HEK293T (cell line): ENCODE results near the gene PSKH1.

Source experiments
- CTCF ChIA-PET: fragments of 350-600 bp; formaldehyde crosslinking; extraction: SDS; loops from one replicate; lab custom pipeline; 2021; ENCODE audit warnings: antibody characterized with exemption, inconsistent platforms; lab: Yijun Ruan, JAX
- POLR2A ChIA-PET: fragments of 350-600 bp; formaldehyde crosslinking; extraction: SDS; loops from one replicate; lab custom pipeline; 2020; ENCODE audit warnings: antibody characterized with exemption, inconsistent platforms; lab: Yijun Ruan, JAX
- DNase-seq: peaks from one replicate; pipeline ENCODE4 v3.0.0; 2012; ENCODE audit warnings: mixed read lengths; ENCODE audit errors: extremely low spot score
- ARNT ChIP-seq: fragments of 450-650 bp; IDR thresholded peaks from 2 replicates; pipeline ENCODE4 v1.6.1; 2017; ENCODE audit warnings: mild to moderate bottlenecking
- BHLHE40 ChIP-seq: fragments of 450-650 bp; IDR thresholded peaks from 2 replicates; pipeline ENCODE4 v1.6.1; 2016; ENCODE audit warnings: mild to moderate bottlenecking, moderate library complexity, borderline replicate concordance
- CTBP1 ChIP-seq: fragments of 450-650 bp; IDR thresholded peaks from 2 replicates; pipeline ENCODE4 v1.6.1; 2016; ENCODE audit warnings: borderline replicate concordance
- ELF4 ChIP-seq: fragments of 450-650 bp; IDR thresholded peaks from 2 replicates; pipeline ENCODE4 v1.6.1; 2017; ENCODE audit warnings: antibody characterized with exemption
- FOXA1 ChIP-seq: fragments of 450-650 bp; IDR thresholded peaks from 2 replicates; pipeline ENCODE4 v1.6.1; 2016; ENCODE audit warnings: mild to moderate bottlenecking
- FOXK2 ChIP-seq: fragments of 450-650 bp; IDR thresholded peaks from 2 replicates; pipeline ENCODE4 v1.6.1; 2016; ENCODE audit warnings: mild to moderate bottlenecking
- FOXM1 ChIP-seq: fragments of 450-650 bp; IDR thresholded peaks from 2 replicates; pipeline ENCODE4 v1.6.1; 2017; ENCODE audit warnings: mild to moderate bottlenecking, borderline replicate concordance
- HDGF ChIP-seq: fragments of 450-650 bp; IDR thresholded peaks from 2 replicates; pipeline ENCODE4 v1.6.1; 2017; ENCODE audit warnings: antibody characterized with exemption, borderline replicate concordance
- L3MBTL2 ChIP-seq: fragments of 450-650 bp; conservative IDR thresholded peaks from 2 replicates; pipeline ENCODE4 v1.6.1; 2016; ENCODE audit warnings: mild to moderate bottlenecking
- LEF1 ChIP-seq: fragments of 450-650 bp; IDR thresholded peaks from 2 replicates; pipeline ENCODE4 v1.6.1; 2017; ENCODE audit warnings: mild to moderate bottlenecking, borderline replicate concordance
- NFRKB ChIP-seq: fragments of 450-650 bp; IDR thresholded peaks from 2 replicates; pipeline ENCODE4 v1.6.1; 2016; ENCODE audit warnings: mild to moderate bottlenecking, moderate library complexity
- SP1 ChIP-seq: fragments of 450-650 bp; IDR thresholded peaks from 2 replicates; pipeline ENCODE4 v1.6.1; 2017
- SUZ12 ChIP-seq: fragments of 450-650 bp; IDR thresholded peaks from 2 replicates; pipeline ENCODE4 v1.6.1; 2016; ENCODE audit warnings: mild to moderate bottlenecking
- TARDBP ChIP-seq: fragments of 450-650 bp; IDR thresholded peaks from 2 replicates; pipeline ENCODE4 v1.6.1; 2016
- ZNF384 ChIP-seq: fragments of 450-650 bp; IDR thresholded peaks from 2 replicates; pipeline ENCODE4 v1.6.1; 2016
- TF ChIP-seq, protein P1 (sequence below): fragments of 450-650 bp; IDR thresholded peaks from 2 replicates; pipeline ENCODE4 v1.6.1; 2016

Gene PSKH1

DNA sequence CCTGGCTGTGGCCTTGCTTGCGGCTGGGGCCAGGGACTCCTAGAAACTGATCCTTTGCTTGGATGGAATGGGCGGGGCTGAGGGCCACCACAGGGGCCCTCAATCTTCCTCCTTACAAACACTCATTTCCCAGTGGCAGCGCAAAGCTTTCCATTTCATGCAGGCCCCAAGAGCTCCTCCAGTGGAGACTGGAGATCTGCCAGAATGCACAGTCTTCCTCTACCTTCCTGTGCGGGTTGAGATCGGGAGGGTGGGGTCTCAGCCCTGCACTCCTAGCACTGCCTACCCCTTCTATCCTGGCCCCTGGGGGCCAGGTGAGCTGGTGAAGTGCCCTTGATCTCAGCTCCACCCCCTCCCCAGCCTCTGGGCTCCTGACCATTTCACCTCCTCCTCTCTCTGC, 6.7 kb upstream of the PSKH1 start:
- no peak for TF ChIP-seq L3MBTL2
- TF ChIP-seq TARDBP = no peak
- TF ChIP-seq SUZ12 = no peak
- TF ChIP-seq LEF1 = no peak
- TF ChIP-seq FOXM1 = no peak
- no peak for TF ChIP-seq NFRKB
- TF ChIP-seq HDGF = no peak
- no peak for TF ChIP-seq ELF4
- no peak for TF ChIP-seq SP1
- no peak for TF ChIP-seq FOXK2
- DNase-seq = no peak
- ChIA-PET CTCF (interaction anchor here (0.8 kb wide), 1 partner anchor 13 kb away, joined by 3 read pairs; the partner anchor contains the start of gene EDC4), POLR2A (interaction anchor here (0.8 to 1.2 kb wide), 3 partner anchors 11 to 226 kb away, joined by 3 to 4 read pairs (median 3); partner anchors contain the start of genes ACD, DDX28, DUS2 and PARD6A)

DNA sequence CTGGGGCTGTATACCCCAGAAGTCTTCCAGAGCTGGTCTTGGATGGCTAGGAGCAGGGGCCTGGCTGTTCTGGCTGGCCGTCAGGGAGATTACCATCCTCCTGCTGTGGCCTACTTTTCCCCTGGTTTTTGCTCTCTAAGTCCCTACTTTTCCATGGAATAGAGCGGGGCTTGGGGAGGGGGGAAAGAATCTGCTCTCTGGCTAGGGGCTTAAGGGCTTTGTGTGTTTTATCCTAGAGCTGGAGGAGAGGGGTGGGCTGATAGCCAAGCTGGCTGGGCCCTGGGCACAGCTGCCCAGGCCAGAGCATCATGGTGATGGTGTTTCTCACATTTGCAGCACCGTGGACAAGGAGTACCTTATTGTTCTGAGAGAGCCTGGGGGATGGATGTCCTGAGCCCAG, 4.7 kb upstream of the PSKH1 start:
- TF ChIP-seq L3MBTL2 (no peak), FOXM1 (no peak), ARNT (no peak), ZNF384 (no peak), SUZ12 (no peak), ELF4 (no peak), FOXK2 (no peak), LEF1 (no peak), FOXA1 (no peak)
- TF ChIP-seq, protein P1, sequence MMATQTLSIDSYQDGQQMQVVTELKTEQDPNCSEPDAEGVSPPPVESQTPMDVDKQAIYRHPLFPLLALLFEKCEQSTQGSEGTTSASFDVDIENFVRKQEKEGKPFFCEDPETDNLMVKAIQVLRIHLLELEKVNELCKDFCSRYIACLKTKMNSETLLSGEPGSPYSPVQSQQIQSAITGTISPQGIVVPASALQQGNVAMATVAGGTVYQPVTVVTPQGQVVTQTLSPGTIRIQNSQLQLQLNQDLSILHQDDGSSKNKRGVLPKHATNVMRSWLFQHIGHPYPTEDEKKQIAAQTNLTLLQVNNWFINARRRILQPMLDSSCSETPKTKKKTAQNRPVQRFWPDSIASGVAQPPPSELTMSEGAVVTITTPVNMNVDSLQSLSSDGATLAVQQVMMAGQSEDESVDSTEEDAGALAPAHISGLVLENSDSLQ = no peak
- DNase-seq = no peak
- POLR2A ChIA-PET = interaction anchor here (0.9 kb wide), 1 partner anchor 10 kb away, joined by 3 read pairs; no protein-coding TSS in a partner anchor
- CTCF ChIA-PET = interaction anchor here (0.6 kb wide), 1 partner anchor 72 kb away, joined by 3 read pairs; no protein-coding TSS in a partner anchor

- ChIA-PET POLR2A (interaction anchor here (0.8 to 1.6 kb wide), 7 partner anchors 9 to 359 kb away, joined by 3 to 6 read pairs (median 4); no protein-coding TSS in a partner anchor), CTCF (no interaction called here)
- TF ChIP-seq L3MBTL2 (no peak; the same call in 1 of the 2 replicates), BHLHE40 (no peak), ELF4 (no peak), FOXA1 (no peak), LEF1 (no peak), SUZ12 (no peak), TARDBP (no peak), NFRKB (no peak), CTBP1 (no peak), SP1 (no peak), ZNF384 (no peak), ARNT (no peak), FOXK2 (no peak), FOXM1 (no peak), HDGF (no peak)
- TF ChIP-seq, protein P1 = no peak
- no peak for DNase-seq
Measured at GRCh38 chr16:67892375-67892774, 679 bp upstream of the PSKH1 start.

GRCh38 chr16:67893743-67894399, 817 bp downstream of the PSKH1 start:
- CTCF ChIA-PET = no interaction called here

DNA sequence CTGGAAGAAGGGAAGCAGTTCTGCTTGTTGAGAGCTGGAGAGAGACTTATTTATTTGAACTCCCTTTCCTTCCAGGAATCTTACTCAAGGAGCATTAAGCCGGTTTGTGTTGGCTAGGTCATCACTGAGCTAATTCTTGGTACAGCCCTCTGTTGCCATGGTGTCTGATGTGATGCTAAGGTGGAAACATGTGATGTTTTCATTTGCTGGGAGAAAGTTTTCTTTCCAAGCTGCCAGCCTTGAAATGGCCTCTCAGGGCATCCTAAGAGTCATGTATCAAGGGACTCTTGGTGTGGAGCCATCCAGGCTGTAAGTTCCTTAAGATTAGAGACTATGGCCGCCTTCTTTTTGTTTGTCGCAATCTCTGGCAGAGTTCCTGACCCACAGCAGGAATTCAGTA, 4.2 kb downstream of the PSKH1 start:
- ChIA-PET POLR2A (interaction anchor here (0.8 to 1.0 kb wide), 2 partner anchors 11 to 13 kb away, joined by 3 to 4 read pairs; partner anchors contain the start of gene NRN1L), CTCF (interaction anchor here (1.2 kb wide), 1 partner anchor 14 kb away, joined by 5 read pairs; no protein-coding TSS in a partner anchor)
- no peak for TF ChIP-seq ZNF384
- no peak for TF ChIP-seq TARDBP
- no peak for TF ChIP-seq SUZ12
- TF ChIP-seq FOXA1 = no peak
- no peak for TF ChIP-seq FOXM1
- no peak for TF ChIP-seq BHLHE40
- no peak for TF ChIP-seq ELF4
- TF ChIP-seq NFRKB = no peak
- TF ChIP-seq FOXK2 = no peak
- TF ChIP-seq, protein P1 = no peak
- no peak for TF ChIP-seq CTBP1
- no peak for TF ChIP-seq L3MBTL2
- no peak for TF ChIP-seq ARNT
- DNase-seq = no peak

More at GRCh38 chr16:67893743-67894399, 817 bp downstream of the PSKH1 start:
- POLR2A ChIA-PET = interaction anchor here (0.9 to 1.4 kb wide), 4 partner anchors 12 to 48 kb away, joined by 3 to 5 read pairs (median 4); partner anchors contain the start of gene NUTF2
- no peak for TF ChIP-seq ARNT
- TF ChIP-seq ZNF384 = no peak
- TF ChIP-seq FOXM1 = no peak
- TF ChIP-seq CTBP1 = no peak
- TF ChIP-seq, protein P1 = no peak
- no peak for TF ChIP-seq NFRKB
- TF ChIP-seq HDGF = no peak
- no peak for TF ChIP-seq FOXA1
- TF ChIP-seq BHLHE40 = no peak
- no peak for TF ChIP-seq TARDBP
- no peak for TF ChIP-seq LEF1
- DNase-seq = no peak
